Osteocyte (in vitro differentiated cells): Measurements from ENCODE around the gene CASR. TPM values are rescaled to one million over a fixed set of nuclear protein-coding genes. Genes with fewer than 3 reads are reported as not detected.

ENCODE experiments used
- DNase-seq: peaks from one replicate; pipeline ENCODE4 v3.0.0; 2021; ENCODE audit warnings: mixed read lengths; ENCODE audit not compliant: unreplicated experiment; ENCODE audit errors: extremely low spot score
- H3K27ac Mint-ChIP-seq: one replicate; pipeline ENCODE4 v1.8.0; 2021; ENCODE audit warnings: mild to moderate bottlenecking, mixed read lengths; ENCODE audit not compliant: unreplicated experiment
- H3K27me3 Mint-ChIP-seq: one replicate; pipeline ENCODE4 v1.8.0; 2021; ENCODE audit warnings: mixed read lengths; ENCODE audit not compliant: unreplicated experiment
- H3K36me3 Mint-ChIP-seq: one replicate; pipeline ENCODE4 v1.8.0; 2021; ENCODE audit warnings: mixed read lengths; ENCODE audit not compliant: unreplicated experiment
- H3K4me1 Mint-ChIP-seq: one replicate; pipeline ENCODE4 v1.8.0; 2021; ENCODE audit warnings: mixed read lengths; ENCODE audit not compliant: unreplicated experiment
- H3K4me3 Mint-ChIP-seq: one replicate; pipeline ENCODE4 v1.8.0; 2021; ENCODE audit warnings: mild to moderate bottlenecking, moderate library complexity, mixed read lengths; ENCODE audit not compliant: unreplicated experiment
- H3K9me3 Mint-ChIP-seq: one replicate; pipeline ENCODE4 v1.8.0; 2021; ENCODE audit warnings: mixed read lengths; ENCODE audit not compliant: unreplicated experiment
- total RNA-seq: library from RNA; stranded (reverse); gene quantifications from 2 replicates; pipeline ENCODE4 v1.2.1, GENCODE V29; 2021
- TF ChIP-seq, protein P1 (sequence below): fragments of 200-600 bp; sonication (generic); IDR thresholded peaks from 2 replicates; pipeline ENCODE4 v1.5.0; 2021; ENCODE audit warnings: antibody characterized with exemption, mild to moderate bottlenecking, moderate library complexity

Gene CASR
- total RNA-seq, 1 donor from 2014 or later, result not detected

DNA sequence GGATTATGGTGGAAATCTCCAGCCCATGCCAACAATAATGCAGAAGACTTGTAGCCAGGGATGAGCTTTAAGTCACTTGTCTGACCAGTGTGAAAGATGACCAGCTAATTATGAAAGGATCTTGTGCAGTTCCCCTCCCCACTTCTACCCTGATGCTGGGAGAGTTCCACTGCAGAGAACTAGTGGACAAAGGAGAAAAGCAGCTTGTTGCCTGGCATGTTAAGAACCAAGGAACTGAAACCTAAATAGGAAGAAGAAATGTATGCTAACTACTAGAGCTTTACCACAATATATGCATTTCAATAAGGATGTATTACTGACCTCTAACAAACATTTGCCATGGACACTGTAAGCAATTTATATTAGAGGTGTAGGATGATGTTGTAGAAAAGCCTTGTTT is 89.4 kb downstream of the CASR start:
- Mint-ChIP-seq H3K27ac (no peak overlapping the region), H3K9me3 (no peaks in the 10 kb centered on the region), H3K4me1 (no peaks in the 10 kb centered on the region), H3K27me3 (peaks cover 11% of the 10 kb centered on the region), H3K36me3 (no peaks in the 10 kb centered on the region), H3K4me3 (no peak overlapping the region)
- TF ChIP-seq, protein P1, sequence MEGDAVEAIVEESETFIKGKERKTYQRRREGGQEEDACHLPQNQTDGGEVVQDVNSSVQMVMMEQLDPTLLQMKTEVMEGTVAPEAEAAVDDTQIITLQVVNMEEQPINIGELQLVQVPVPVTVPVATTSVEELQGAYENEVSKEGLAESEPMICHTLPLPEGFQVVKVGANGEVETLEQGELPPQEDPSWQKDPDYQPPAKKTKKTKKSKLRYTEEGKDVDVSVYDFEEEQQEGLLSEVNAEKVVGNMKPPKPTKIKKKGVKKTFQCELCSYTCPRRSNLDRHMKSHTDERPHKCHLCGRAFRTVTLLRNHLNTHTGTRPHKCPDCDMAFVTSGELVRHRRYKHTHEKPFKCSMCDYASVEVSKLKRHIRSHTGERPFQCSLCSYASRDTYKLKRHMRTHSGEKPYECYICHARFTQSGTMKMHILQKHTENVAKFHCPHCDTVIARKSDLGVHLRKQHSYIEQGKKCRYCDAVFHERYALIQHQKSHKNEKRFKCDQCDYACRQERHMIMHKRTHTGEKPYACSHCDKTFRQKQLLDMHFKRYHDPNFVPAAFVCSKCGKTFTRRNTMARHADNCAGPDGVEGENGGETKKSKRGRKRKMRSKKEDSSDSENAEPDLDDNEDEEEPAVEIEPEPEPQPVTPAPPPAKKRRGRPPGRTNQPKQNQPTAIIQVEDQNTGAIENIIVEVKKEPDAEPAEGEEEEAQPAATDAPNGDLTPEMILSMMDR, result no peak
- DNase-seq, result no peak

GRCh38 chr3:122273498-122273897 is 90.0 kb downstream of the CASR start:
- Mint-ChIP-seq H3K9me3 (no peaks in the 10 kb centered on the region), H3K36me3 (no peaks in the 10 kb centered on the region), H3K27me3 (peaks cover 11% of the 10 kb centered on the region), H3K4me1 (no peaks in the 10 kb centered on the region), H3K27ac (no peak overlapping the region), H3K4me3 (no peak overlapping the region)
- TF ChIP-seq, protein P1, result no peak
- DNase-seq, result no peak

DNA sequence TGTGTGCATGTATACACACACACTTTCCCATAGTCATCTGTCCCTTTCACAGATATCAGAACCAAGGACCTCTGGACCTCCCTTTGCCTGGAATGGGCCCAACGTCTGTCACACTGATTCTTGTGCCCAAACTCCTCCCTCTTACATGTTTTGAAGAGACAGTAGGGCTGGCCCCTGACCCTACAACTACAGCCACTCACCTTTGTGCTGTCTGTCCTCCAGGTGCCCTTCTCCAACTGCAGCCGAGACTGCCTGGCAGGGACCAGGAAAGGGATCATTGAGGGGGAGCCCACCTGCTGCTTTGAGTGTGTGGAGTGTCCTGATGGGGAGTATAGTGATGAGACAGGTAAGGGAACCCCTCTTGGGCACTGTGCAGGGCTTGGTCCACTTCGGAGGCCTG is 98.4 kb downstream of the CASR start:
- no peak for DNase-seq
- H3K36me3 Mint-ChIP-seq, result no peaks in the 10 kb centered on the region
- H3K27me3 Mint-ChIP-seq, result peaks cover 12% of the 10 kb centered on the region
- TF ChIP-seq, protein P1, result no peak
- H3K9me3 Mint-ChIP-seq, result no peaks in the 10 kb centered on the region
- no peaks in the 10 kb centered on the region for H3K4me1 Mint-ChIP-seq
- H3K27ac Mint-ChIP-seq, result no peak overlapping the region
- H3K4me3 Mint-ChIP-seq, result no peak overlapping the region

GRCh38 chr3:122283796-122284445 is 100.5 kb downstream of the CASR start:
- no peak overlapping the region for H3K4me3 Mint-ChIP-seq
- peaks cover 14% of the 10 kb centered on the region for H3K27me3 Mint-ChIP-seq
- H3K9me3 Mint-ChIP-seq, result no peaks in the 10 kb centered on the region
- no peak for DNase-seq
- no peaks in the 10 kb centered on the region for H3K4me1 Mint-ChIP-seq
- no peak overlapping the region for H3K27ac Mint-ChIP-seq
- H3K36me3 Mint-ChIP-seq, result no peaks in the 10 kb centered on the region
- TF ChIP-seq, protein P1, result no peak

GRCh38 chr3:122284486-122284885 is 101.0 kb downstream of the CASR start:
- Mint-ChIP-seq H3K27ac (no peak overlapping the region), H3K27me3 (peaks cover 14% of the 10 kb centered on the region)

More at GRCh38 chr3:122284486-122284885, 101.0 kb downstream of the CASR start:
- no peaks in the 10 kb centered on the region for H3K4me1 Mint-ChIP-seq
- DNase-seq, result no peak
- no peak overlapping the region for H3K4me3 Mint-ChIP-seq
- TF ChIP-seq, protein P1, result no peak
- H3K36me3 Mint-ChIP-seq, result no peaks in the 10 kb centered on the region
- H3K9me3 Mint-ChIP-seq, result no peaks in the 10 kb centered on the region
